IMR-90 (cell line): ENCODE data around the gene PPP1R13B.

Source experiments
- FOS ChIP-seq: fragments of 150-350 bp; IDR thresholded peaks from 2 replicates; pipeline ENCODE4 v1.6.1; 2016; ENCODE audit warnings: low read depth, low read length
- MAZ ChIP-seq: IDR thresholded peaks from 2 replicates; pipeline ENCODE4 v1.6.1; 2012; ENCODE audit warnings: low read depth, mild to moderate bottlenecking, low read length, improper control_type of control experiment, moderate library complexity, borderline replicate concordance
- MXI1 ChIP-seq: IDR thresholded peaks from 2 replicates; pipeline ENCODE4 v1.6.1; 2012; ENCODE audit warnings: low read depth, mild to moderate bottlenecking, low read length, moderate library complexity, borderline replicate concordance
- POLR2A ChIP-seq: IDR thresholded peaks from 2 replicates; pipeline ENCODE4 v1.6.1; 2012; ENCODE audit warnings: mild to moderate bottlenecking, low read depth, low read length
- RAD21 ChIP-seq: IDR thresholded peaks from 2 replicates; pipeline ENCODE4 v1.6.1; 2012; ENCODE audit warnings: low read length, improper control_type of control experiment
- TF ChIP-seq, protein P1 (sequence below): conservative IDR thresholded peaks from 2 replicates; pipeline ENCODE4 v1.5.1; 2012; ENCODE audit warnings: mild to moderate bottlenecking, low read depth, low read length, improper control_type of control experiment
- TF ChIP-seq, protein P2 (sequence below): fragments of 150-350 bp; IDR thresholded peaks from 2 replicates; pipeline ENCODE4 v1.6.1; 2017; ENCODE audit warnings: mild to moderate bottlenecking, antibody characterized with exemption, low read length, low read depth

DNA sequence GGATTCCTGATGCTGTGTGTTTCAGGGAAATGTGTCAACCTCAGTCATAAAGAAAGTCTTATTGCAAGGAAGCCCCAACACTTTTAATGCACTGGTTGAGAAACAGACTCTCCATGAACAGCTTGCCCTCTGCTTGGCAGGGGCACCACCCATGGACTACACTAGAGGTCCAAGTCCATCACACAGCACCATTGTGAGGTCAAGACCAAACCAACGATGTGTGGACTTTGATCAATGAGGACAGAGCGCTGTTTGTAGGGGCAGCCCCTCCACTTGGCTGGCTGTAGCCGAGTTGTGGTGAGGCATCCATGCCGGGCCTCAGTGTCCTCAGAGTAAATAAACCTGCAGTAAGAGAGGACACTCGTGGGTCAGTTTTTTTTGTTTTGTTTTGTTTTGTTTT is 102.0 kb downstream of the PPP1R13B start:
- TF ChIP-seq, protein P1, sequence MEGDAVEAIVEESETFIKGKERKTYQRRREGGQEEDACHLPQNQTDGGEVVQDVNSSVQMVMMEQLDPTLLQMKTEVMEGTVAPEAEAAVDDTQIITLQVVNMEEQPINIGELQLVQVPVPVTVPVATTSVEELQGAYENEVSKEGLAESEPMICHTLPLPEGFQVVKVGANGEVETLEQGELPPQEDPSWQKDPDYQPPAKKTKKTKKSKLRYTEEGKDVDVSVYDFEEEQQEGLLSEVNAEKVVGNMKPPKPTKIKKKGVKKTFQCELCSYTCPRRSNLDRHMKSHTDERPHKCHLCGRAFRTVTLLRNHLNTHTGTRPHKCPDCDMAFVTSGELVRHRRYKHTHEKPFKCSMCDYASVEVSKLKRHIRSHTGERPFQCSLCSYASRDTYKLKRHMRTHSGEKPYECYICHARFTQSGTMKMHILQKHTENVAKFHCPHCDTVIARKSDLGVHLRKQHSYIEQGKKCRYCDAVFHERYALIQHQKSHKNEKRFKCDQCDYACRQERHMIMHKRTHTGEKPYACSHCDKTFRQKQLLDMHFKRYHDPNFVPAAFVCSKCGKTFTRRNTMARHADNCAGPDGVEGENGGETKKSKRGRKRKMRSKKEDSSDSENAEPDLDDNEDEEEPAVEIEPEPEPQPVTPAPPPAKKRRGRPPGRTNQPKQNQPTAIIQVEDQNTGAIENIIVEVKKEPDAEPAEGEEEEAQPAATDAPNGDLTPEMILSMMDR = no peak
- TF ChIP-seq FOS (no peak), POLR2A (no peak), RAD21 (no peak), MXI1 (no peak), MAZ (no peak)
- TF ChIP-seq, protein P2, sequence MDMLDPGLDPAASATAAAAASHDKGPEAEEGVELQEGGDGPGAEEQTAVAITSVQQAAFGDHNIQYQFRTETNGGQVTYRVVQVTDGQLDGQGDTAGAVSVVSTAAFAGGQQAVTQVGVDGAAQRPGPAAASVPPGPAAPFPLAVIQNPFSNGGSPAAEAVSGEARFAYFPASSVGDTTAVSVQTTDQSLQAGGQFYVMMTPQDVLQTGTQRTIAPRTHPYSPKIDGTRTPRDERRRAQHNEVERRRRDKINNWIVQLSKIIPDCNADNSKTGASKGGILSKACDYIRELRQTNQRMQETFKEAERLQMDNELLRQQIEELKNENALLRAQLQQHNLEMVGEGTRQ = no peak
